K562 (cell line): ENCODE results near the gene SV2C. TPM values are rescaled to one million over a fixed set of nuclear protein-coding genes. Genes with fewer than 3 reads are reported as not detected.
A peak's percentile ranks its signal among the peaks of the same experiment; 100 is the strongest.
"Not testable (repeated sequence)": the region's sequence is repeated elsewhere in the genome, so short reads cannot be mapped to it uniquely, and the experiment has no call there.

ENCODE experiments used
- ATAC-seq: fragments of 200-7000 bp; cut with Tn5 transposase; 3 replicates; pipeline ENCODE4 v1.9.1; 2020; ENCODE audit warnings: moderate library complexity
- Bru-seq: library from RNA; stranded (reverse); fragments of 400-500 nt; gene quantifications from one replicate; lab custom pipeline; 2021; lab: Mats Ljungman, UMichigan
- BruChase-seq, 2 experiments: library from RNA; stranded (reverse); fragments of 400-500 nt; gene quantifications; one replicate each; lab custom pipeline; 2021; lab: Mats Ljungman, UMichigan
- BruUV-seq: library from RNA; stranded (reverse); fragments of 400-500 nt; replicated peaks from 2 replicates; lab custom pipeline; 2021; lab: Mats Ljungman, UMichigan
- CTCF ChIA-PET: fragments of 300-600 bp; formaldehyde crosslinking; extraction: SDS; loops from one replicate; lab custom pipeline; 2021; ENCODE audit warnings: low intra/inter-chr PET ratio; lab: Yijun Ruan, JAX
- POLR2A ChIA-PET: fragments of 300-600, 350-650 bp; sonication (Branson Sonifier 250); formaldehyde crosslinking; extraction: SDS; loops from one replicate; lab custom pipeline; 2021; ENCODE audit warnings: antibody characterized with exemption, inconsistent platforms; lab: Yijun Ruan, JAX
- DNase-seq, 4 experiments: peaks; one replicate each; pipeline versions ENCODE4 v3.0.0 to v3.0.0-alpha.2; 2011 to 2018; ENCODE audit warnings: low spot score in 3 of 4, mixed read lengths in 3 of 4; ENCODE audit errors: extremely low read depth in 1 of 4
- FAIRE-seq: peaks from 2 replicates; lab custom pipeline; 2011; peaks lifted over from hg19 to GRCh38; lab: Jason Lieb, UNC
- H2AFZ ChIP-seq: 2 replicates; pipeline ENCODE4 v1.6.0; 2011; ENCODE audit warnings: low read depth, low read length, control low read depth, inconsistent platforms
- H3K27ac ChIP-seq: fragments of 200-600 bp; 3 replicates; pipeline ENCODE4 v1.8.0; 2011; ENCODE audit warnings: low read depth, mild to moderate bottlenecking, control low read depth, inconsistent platforms, low read length, moderate library complexity, mixed read lengths; ENCODE audit errors: extremely low read depth
- H3K27me3 ChIP-seq, 2 experiments: fragments of 300-600 bp in 1 of 2; 2 replicates in 1 of 2; 3 replicates in 1 of 2; pipeline versions ENCODE4 v1.6.0 to v1.8.0; 2011; ENCODE audit warnings: inconsistent platforms in 2 of 2, low read length in 2 of 2, mild to moderate bottlenecking in 1 of 2, mixed read lengths in 1 of 2, moderate library complexity in 1 of 2; ENCODE audit not compliant: control insufficient read depth in 2 of 2, insufficient read depth in 2 of 2
- H3K36me3 ChIP-seq: fragments of 300-600 bp; 3 replicates; pipeline ENCODE4 v1.8.0; 2011; ENCODE audit warnings: mild to moderate bottlenecking, low read length, inconsistent platforms; ENCODE audit not compliant: control insufficient read depth, insufficient read depth
- H3K4me1 ChIP-seq, 2 experiments: fragments of 200-600 bp in 1 of 2; replicated peaks in 1 of 2; 2 replicates in 1 of 2; 3 replicates in 1 of 2; pipeline versions ENCODE4 v1.5.1 to v1.8.0; 2011; ENCODE audit warnings: inconsistent platforms in 2 of 2, low read length in 2 of 2, mild to moderate bottlenecking in 1 of 2, mixed read lengths in 1 of 2, moderate library complexity in 1 of 2; ENCODE audit not compliant: control insufficient read depth in 2 of 2, insufficient read depth in 2 of 2
- H3K4me2 ChIP-seq: 2 replicates; pipeline ENCODE4 v1.6.1; 2011; ENCODE audit warnings: low read length, control low read depth, inconsistent platforms, mixed read lengths; ENCODE audit not compliant: insufficient read depth
- H3K4me3 ChIP-seq: fragments of 200-600 bp; sonication (generic), shearing (Covaris generic); 2 replicates; pipeline ENCODE4 v1.5.1; 2016; ENCODE audit warnings: control low read depth, inconsistent platforms
- H3K79me2 ChIP-seq: fragments of 200-600 bp; 3 replicates; pipeline ENCODE4 v1.8.0; 2011; ENCODE audit warnings: low read length, inconsistent platforms; ENCODE audit not compliant: control insufficient read depth, insufficient read depth
- H3K9ac ChIP-seq, 2 experiments: 2 replicates each; pipeline versions ENCODE4 v1.6.0 to v1.6.1; 2011; ENCODE audit warnings: low read depth in 2 of 2, low read length in 2 of 2, control low read depth in 1 of 2, inconsistent platforms in 1 of 2, mild to moderate bottlenecking in 1 of 2, mixed read lengths in 1 of 2; ENCODE audit not compliant: insufficient read depth in 1 of 2
- H3K9me1 ChIP-seq: one replicate; pipeline ENCODE4 v1.6.0; 2011; ENCODE audit warnings: inconsistent platforms, mild to moderate bottlenecking, low read length, moderate library complexity; ENCODE audit not compliant: control insufficient read depth, insufficient read depth
- H3K9me3 ChIP-seq: replicated peaks from 2 replicates; pipeline ENCODE4 v1.5.1; 2011; ENCODE audit warnings: low read depth, low read length, inconsistent platforms; ENCODE audit not compliant: control insufficient read depth, insufficient read depth
- H4K20me1 ChIP-seq: replicated peaks from 2 replicates; pipeline ENCODE4 v1.6.1; 2011; ENCODE audit warnings: low read length, inconsistent platforms, mixed read lengths; ENCODE audit not compliant: control insufficient read depth, insufficient read depth
- MBD1 ChIP-seq: fragments of 250-450 bp; sonication (Bioruptor Pico); IDR thresholded peaks from 2 replicates; pipeline ENCODE4 v1.8.0; 2022; ENCODE audit warnings: inconsistent platforms
- PRPF4 ChIP-seq: fragments of 200-400 bp; formaldehyde crosslinking; IDR thresholded peaks from one replicate; pipeline ENCODE4 v1.6.1; 2017; ENCODE audit warnings: low read length, low read depth, mild to moderate bottlenecking; ENCODE audit not compliant: insufficient read depth, poor library complexity, severe bottlenecking
- ZNF134 ChIP-seq: fragments of 250-450 bp; sonication (Bioruptor Pico); conservative IDR thresholded peaks from 2 replicates; pipeline ENCODE4 v1.4.0; 2020
- WGBS: fragments of 100-300 bp; shearing (Covaris generic); methylation state at CpG from one replicate; pipeline ENCODE4 v1.1.6; 2016; ENCODE audit warnings: low coverage, mixed read lengths; ENCODE audit not compliant: insufficient coverage; ENCODE audit errors: missing lambda C conversion rate; 5-methylcytosine and 5-hydroxymethylcytosine counted together
- in situ Hi-C: fragments of 300-500 bp; cut with MboI; formaldehyde crosslinking; loops from 4 replicates; pipeline ENCODE4 v1.15.0; 2018; ENCODE audit warnings: inconsistent platforms, mixed read lengths
- intact Hi-C: fragments of 100-400 bp; cut with micrococcal nuclease; formaldehyde crosslinking; loops from 2 replicates; pipeline ENCODE4 v1.14.2; 2022
- long read RNA-seq, 3 experiments: library from polyadenylated mRNA in 2 of 3; library from RNA in 1 of 3; unstranded in 2 of 3; stranded (forward) in 1 of 3; transcript quantifications; one replicate each; pipeline ENCODE4 v2.0.0, GENCODE V29; 2019 to 2022
- polyA minus RNA-seq, 3 experiments: library from RNA; depleted of rRNA, polyadenylated mRNA; stranded (reverse); fragments of >200 nt; gene quantifications; 2 replicates each; pipeline ENCODE4 v1.2.3, GENCODE V29; 2011
- polyA plus RNA-seq, 8 experiments: library from polyadenylated mRNA; depleted of rRNA in 4 of 8; stranded (reverse) in 5 of 8; unstranded in 3 of 8; fragments of >200 nt; fragmentation: Nextera tagmentation in 2 of 8; fragmentation: Illumina TruSeq in 1 of 8; extraction: Ambion mirVana in 2 of 8; extraction: Trizol in 1 of 8; gene quantifications; 2 replicates each; pipeline versions ENCODE4 v1.2.1 to v1.2.3, GENCODE V29; 2011 to 2014; ENCODE audit warnings: inconsistent platforms in 1 of 8, missing spikeins in 1 of 8
- total RNA-seq, 7 experiments: library from RNA; depleted of rRNA in 6 of 7; stranded (reverse); fragments of >200 nt in 6 of 7; fragmentation: Illumina TruSeq in 2 of 7; extraction: Trizol in 2 of 7; gene quantifications; 2 replicates each; pipeline versions ENCODE4 v1.2.1 to v1.2.3, GENCODE V29; 2011 to 2021; ENCODE audit warnings: low replicate concordance in 1 of 7

Gene SV2C, protein sequence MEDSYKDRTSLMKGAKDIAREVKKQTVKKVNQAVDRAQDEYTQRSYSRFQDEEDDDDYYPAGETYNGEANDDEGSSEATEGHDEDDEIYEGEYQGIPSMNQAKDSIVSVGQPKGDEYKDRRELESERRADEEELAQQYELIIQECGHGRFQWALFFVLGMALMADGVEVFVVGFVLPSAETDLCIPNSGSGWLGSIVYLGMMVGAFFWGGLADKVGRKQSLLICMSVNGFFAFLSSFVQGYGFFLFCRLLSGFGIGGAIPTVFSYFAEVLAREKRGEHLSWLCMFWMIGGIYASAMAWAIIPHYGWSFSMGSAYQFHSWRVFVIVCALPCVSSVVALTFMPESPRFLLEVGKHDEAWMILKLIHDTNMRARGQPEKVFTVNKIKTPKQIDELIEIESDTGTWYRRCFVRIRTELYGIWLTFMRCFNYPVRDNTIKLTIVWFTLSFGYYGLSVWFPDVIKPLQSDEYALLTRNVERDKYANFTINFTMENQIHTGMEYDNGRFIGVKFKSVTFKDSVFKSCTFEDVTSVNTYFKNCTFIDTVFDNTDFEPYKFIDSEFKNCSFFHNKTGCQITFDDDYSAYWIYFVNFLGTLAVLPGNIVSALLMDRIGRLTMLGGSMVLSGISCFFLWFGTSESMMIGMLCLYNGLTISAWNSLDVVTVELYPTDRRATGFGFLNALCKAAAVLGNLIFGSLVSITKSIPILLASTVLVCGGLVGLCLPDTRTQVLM
- total RNA-seq (2011; cell fraction: chromatin; rRNA removed; ENCODE audit: low replicate concordance), result not detected in 2 replicates
- total RNA-seq (2011; cell fraction: nucleolus; rRNA removed), result not detected in 2 replicates
- not detected in 2 replicates for total RNA-seq (2011; cell fraction: nucleoplasm; rRNA removed)
- 0.05 TPM in 1 of 2 replicates, not detected in the other for total RNA-seq (2014; rRNA removed)
- total RNA-seq (2014; rRNA removed; fragmentation: Illumina TruSeq; extraction: Trizol), result not detected in 2 replicates
- not detected in 2 replicates for total RNA-seq (2015; rRNA removed; fragmentation: Illumina TruSeq; extraction: Trizol)
- total RNA-seq (2021), result not detected in 2 replicates
- not detected in 2 replicates for polyA plus RNA-seq (2011; rRNA removed)
- not detected in 2 replicates for polyA plus RNA-seq (2011; cell fraction: cytosol; rRNA removed)
- polyA plus RNA-seq (2011; cell fraction: nucleus; rRNA removed), result not detected in 2 replicates
- 0.01 and 0.03 TPM in 2 replicates for polyA plus RNA-seq (2012)
- not detected in 2 replicates for polyA plus RNA-seq (2014; fragmentation: Illumina TruSeq; extraction: Trizol)
- polyA plus RNA-seq (2014; fragmentation: Nextera tagmentation; extraction: Ambion mirVana), result not detected
- polyA plus RNA-seq (2014; rRNA removed), result not detected in 2 replicates
- polyA minus RNA-seq (2011; rRNA and poly(A)+ RNA removed), result not detected in 2 replicates
- polyA minus RNA-seq (2011; cell fraction: cytosol; rRNA and poly(A)+ RNA removed), result not detected in 2 replicates
- polyA minus RNA-seq (2011; cell fraction: nucleus; rRNA and poly(A)+ RNA removed), result not detected in 2 replicates
- percentile 3 among the genes with signal in this experiment for Bru-seq, nascent RNA
- percentile 3 among the genes with signal in this experiment for BruChase-seq, experiment 1, labeled RNA remaining after a 2-hour chase
- percentile 3 among the genes with signal in this experiment for BruChase-seq, experiment 2, labeled RNA remaining after a 6-hour chase
- long read RNA-seq, experiment 1, result 0 reads
- long read RNA-seq, experiment 2, result 0 reads
- long read RNA-seq, experiment 3, result 0 reads

GRCh38 chr5:76082772-76083554 lies at the start of gene SV2C:
Gene SV2C (plus strand): TSS chr5:76083383. CDS start chr5:76131751, 48,368 bp downstream.
- H4K20me1 ChIP-seq, result 0 out of 2 replicates have a peak, but pooled peaks cover 4% of the 10 kb centered on the region
- no peak for TF ChIP-seq PRPF4
- no peak for TF ChIP-seq ZNF134
- no peak for TF ChIP-seq MBD1 (CRISPR knock-in tag)
- no peak within 1 kb of the TSS for H3K4me2 ChIP-seq
- DNase-seq, result no peak
- no peaks in the 10 kb centered on the region for H3K36me3 ChIP-seq
- H3K9ac ChIP-seq, result no peak within 1 kb of the TSS
- CTCF ChIA-PET, result no interaction called here
- FAIRE-seq, result no peak
- POLR2A ChIA-PET, result no interaction called here
- WGBS, result 26% methylated on average over 45 of the region's 63 CpGs
- H3K9me1 ChIP-seq, result no peaks in the 10 kb centered on the region
- H3K27ac ChIP-seq, result no peak within 1 kb of the TSS
- H3K4me1 ChIP-seq, result peaks cover 0 to 9% of the 10 kb centered on the region in 2 experiments; a peak in 1 of 5 replicates
- no peak for ATAC-seq
- intact Hi-C loops, result no loop called here
- BruUV-seq, result no TSS peak
- no peak within 1 kb of the TSS for H3K4me3 ChIP-seq
- no peak within 1 kb of the TSS for H2AFZ ChIP-seq
- H3K9me3 ChIP-seq, result no peaks in the 10 kb centered on the region
- H3K27me3 ChIP-seq, result peaks cover 12 to 40% of the 10 kb centered on the region in 2 experiments
- no peaks in the 10 kb centered on the region for H3K79me2 ChIP-seq
- in situ Hi-C loops, result no loop called here

GRCh38 chr5:76037736-76038151 lies 45.4 kb upstream of the SV2C start:
- intact Hi-C loops, H3K9me3 ChIP-seq, H4K20me1 ChIP-seq, POLR2A ChIA-PET, in situ Hi-C loops, H3K27me3 ChIP-seq, ATAC-seq, H3K79me2 ChIP-seq, BruUV-seq, H3K36me3 ChIP-seq, H3K4me2 ChIP-seq, H2AFZ ChIP-seq, DNase-seq, H3K9ac ChIP-seq, H3K27ac ChIP-seq, H3K4me1 ChIP-seq, H3K9me1 ChIP-seq, CTCF ChIA-PET, FAIRE-seq, H3K4me3 ChIP-seq: not testable (repeated sequence)
- 0% methylated on average over 16 of the region's 18 CpGs for WGBS
